ENCODE results near the gene EVA1B. TPM values are rescaled to one million over a fixed set of nuclear protein-coding genes. Genes with fewer than 3 reads are reported as not detected.
A peak's percentile ranks its signal among the peaks of the same experiment; 100 is the strongest.

Gene EVA1B
- total RNA-seq, 1 experiment from 2014 or later = 32.0 TPM

- ATAC-seq (no peak), DNase-seq (ENCODE audit: low spot score) (no peak)
- peak overlapping the region; percentile 30; the same call in 1 of the 2 replicates for H3K27ac Mint-ChIP-seq
- peaks cover 8% of the 10 kb centered on the region for H3K4me1 Mint-ChIP-seq
- H3K4me3 Mint-ChIP-seq = no peak overlapping the region
- TF ChIP-seq FOXP1 (CRISPR knock-in tag; IDR thresholded peaks at IDR 0.05; ENCODE audit: borderline replicate concordance) = no peak
- TF ChIP-seq, protein P1, sequence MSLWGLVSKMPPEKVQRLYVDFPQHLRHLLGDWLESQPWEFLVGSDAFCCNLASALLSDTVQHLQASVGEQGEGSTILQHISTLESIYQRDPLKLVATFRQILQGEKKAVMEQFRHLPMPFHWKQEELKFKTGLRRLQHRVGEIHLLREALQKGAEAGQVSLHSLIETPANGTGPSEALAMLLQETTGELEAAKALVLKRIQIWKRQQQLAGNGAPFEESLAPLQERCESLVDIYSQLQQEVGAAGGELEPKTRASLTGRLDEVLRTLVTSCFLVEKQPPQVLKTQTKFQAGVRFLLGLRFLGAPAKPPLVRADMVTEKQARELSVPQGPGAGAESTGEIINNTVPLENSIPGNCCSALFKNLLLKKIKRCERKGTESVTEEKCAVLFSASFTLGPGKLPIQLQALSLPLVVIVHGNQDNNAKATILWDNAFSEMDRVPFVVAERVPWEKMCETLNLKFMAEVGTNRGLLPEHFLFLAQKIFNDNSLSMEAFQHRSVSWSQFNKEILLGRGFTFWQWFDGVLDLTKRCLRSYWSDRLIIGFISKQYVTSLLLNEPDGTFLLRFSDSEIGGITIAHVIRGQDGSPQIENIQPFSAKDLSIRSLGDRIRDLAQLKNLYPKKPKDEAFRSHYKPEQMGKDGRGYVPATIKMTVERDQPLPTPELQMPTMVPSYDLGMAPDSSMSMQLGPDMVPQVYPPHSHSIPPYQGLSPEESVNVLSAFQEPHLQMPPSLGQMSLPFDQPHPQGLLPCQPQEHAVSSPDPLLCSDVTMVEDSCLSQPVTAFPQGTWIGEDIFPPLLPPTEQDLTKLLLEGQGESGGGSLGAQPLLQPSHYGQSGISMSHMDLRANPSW (CRISPR knock-in tag; conservative IDR thresholded peaks at IDR 0.05; ENCODE audit: low read depth) = no peak
- no peak for TF ChIP-seq CTCF (IDR thresholded peaks at IDR 0.05)
- TF ChIP-seq ZNF219 (CRISPR knock-in tag; IDR thresholded peaks at IDR 0.05; ENCODE audit: borderline replicate concordance) = no peak
- no peak for TF ChIP-seq SMAD4 (CRISPR knock-in tag; IDR thresholded peaks at IDR 0.05)
- TF ChIP-seq SOX15 (CRISPR knock-in tag; IDR thresholded peaks at IDR 0.05) = no peak
- no peak for TF ChIP-seq NR1H2 (CRISPR knock-in tag; IDR thresholded peaks at IDR 0.05)
- TF ChIP-seq ZSCAN18 (CRISPR knock-in tag; IDR thresholded peaks at IDR 0.05) = no peak
- no peak for TF ChIP-seq SMAD3 (CRISPR knock-in tag; IDR thresholded peaks at IDR 0.05; ENCODE audit: borderline replicate concordance)
- TF ChIP-seq MYBL2 (CRISPR knock-in tag; IDR thresholded peaks at IDR 0.05) = no peak
- TF ChIP-seq EMX1 (CRISPR knock-in tag; IDR thresholded peaks at IDR 0.05) = no peak
- no peak for TF ChIP-seq NFE2L1 (CRISPR knock-in tag; IDR thresholded peaks at IDR 0.05)
- no peak for TF ChIP-seq NFATC4 (CRISPR knock-in tag; IDR thresholded peaks at IDR 0.05)
- no peaks in the 10 kb centered on the region for H3K27me3 Mint-ChIP-seq (ENCODE audit: low read depth)
- POLR2A ChIA-PET = no interaction called here
- H3K9me3 Mint-ChIP-seq = no peaks in the 10 kb centered on the region
- CTCF ChIA-PET = interaction anchor here (1.2 to 7.0 kb wide), 4 partner anchors 9 to 69 kb away, joined by 3 to 72 read pairs (median 20); no protein-coding TSS in a partner anchor
- peaks cover 31% of the 10 kb centered on the region for H3K36me3 Mint-ChIP-seq
These were observed 27.3 kb upstream of the EVA1B start for GRCh38 chr1:36350659-36351226.

GRCh38 chr1:36349839-36350238 is 26.4 kb upstream of the EVA1B start:
- Mint-ChIP-seq H3K4me3 (no peak overlapping the region), H3K4me1 (peaks cover 8% of the 10 kb centered on the region), H3K27me3 (ENCODE audit: low read depth) (no peaks in the 10 kb centered on the region), H3K36me3 (peaks cover 25% of the 10 kb centered on the region), H3K9me3 (no peaks in the 10 kb centered on the region), H3K27ac (0 out of 2 replicates have a peak overlapping the region, but pooled peaks have one; percentile 30)
- CTCF ChIA-PET = interaction anchor here (7.0 kb wide), 1 partner anchor 18 kb away, joined by 72 read pairs; no protein-coding TSS in a partner anchor
- POLR2A ChIA-PET = no interaction called here
- no peak for TF ChIP-seq ZNF423 (CRISPR knock-in tag; IDR thresholded peaks at IDR 0.05)
- no peak for TF ChIP-seq ZNF232 (CRISPR knock-in tag; IDR thresholded peaks at IDR 0.05)
- TF ChIP-seq, protein P2, sequence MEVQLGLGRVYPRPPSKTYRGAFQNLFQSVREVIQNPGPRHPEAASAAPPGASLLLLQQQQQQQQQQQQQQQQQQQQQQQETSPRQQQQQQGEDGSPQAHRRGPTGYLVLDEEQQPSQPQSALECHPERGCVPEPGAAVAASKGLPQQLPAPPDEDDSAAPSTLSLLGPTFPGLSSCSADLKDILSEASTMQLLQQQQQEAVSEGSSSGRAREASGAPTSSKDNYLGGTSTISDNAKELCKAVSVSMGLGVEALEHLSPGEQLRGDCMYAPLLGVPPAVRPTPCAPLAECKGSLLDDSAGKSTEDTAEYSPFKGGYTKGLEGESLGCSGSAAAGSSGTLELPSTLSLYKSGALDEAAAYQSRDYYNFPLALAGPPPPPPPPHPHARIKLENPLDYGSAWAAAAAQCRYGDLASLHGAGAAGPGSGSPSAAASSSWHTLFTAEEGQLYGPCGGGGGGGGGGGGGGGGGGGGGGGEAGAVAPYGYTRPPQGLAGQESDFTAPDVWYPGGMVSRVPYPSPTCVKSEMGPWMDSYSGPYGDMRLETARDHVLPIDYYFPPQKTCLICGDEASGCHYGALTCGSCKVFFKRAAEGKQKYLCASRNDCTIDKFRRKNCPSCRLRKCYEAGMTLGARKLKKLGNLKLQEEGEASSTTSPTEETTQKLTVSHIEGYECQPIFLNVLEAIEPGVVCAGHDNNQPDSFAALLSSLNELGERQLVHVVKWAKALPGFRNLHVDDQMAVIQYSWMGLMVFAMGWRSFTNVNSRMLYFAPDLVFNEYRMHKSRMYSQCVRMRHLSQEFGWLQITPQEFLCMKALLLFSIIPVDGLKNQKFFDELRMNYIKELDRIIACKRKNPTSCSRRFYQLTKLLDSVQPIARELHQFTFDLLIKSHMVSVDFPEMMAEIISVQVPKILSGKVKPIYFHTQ (CRISPR knock-in tag; IDR thresholded peaks at IDR 0.05) = no peak
- no peak for TF ChIP-seq HMGA2 (CRISPR knock-in tag; IDR thresholded peaks at IDR 0.05)
- no peak for TF ChIP-seq PRRX2 (CRISPR knock-in tag; IDR thresholded peaks at IDR 0.05)
- no peak for TF ChIP-seq HMGXB4 (CRISPR knock-in tag; IDR thresholded peaks at IDR 0.05)
- no peak for TF ChIP-seq CBFB (CRISPR knock-in tag; IDR thresholded peaks at IDR 0.05; ENCODE audit: low read depth)
- no peak for ATAC-seq
- DNase-seq (ENCODE audit: low spot score) = no peak

Data from WTC11 (cell line).